ENCODE data around the gene DPP10. TPM values are rescaled to one million over a fixed set of nuclear protein-coding genes. Genes with fewer than 3 reads are reported as not detected.

The DPP10 gene
- total and polyA plus RNA-seq, 4 donors, result 0.04 to 4.1 (median 0.48) TPM

DNA sequence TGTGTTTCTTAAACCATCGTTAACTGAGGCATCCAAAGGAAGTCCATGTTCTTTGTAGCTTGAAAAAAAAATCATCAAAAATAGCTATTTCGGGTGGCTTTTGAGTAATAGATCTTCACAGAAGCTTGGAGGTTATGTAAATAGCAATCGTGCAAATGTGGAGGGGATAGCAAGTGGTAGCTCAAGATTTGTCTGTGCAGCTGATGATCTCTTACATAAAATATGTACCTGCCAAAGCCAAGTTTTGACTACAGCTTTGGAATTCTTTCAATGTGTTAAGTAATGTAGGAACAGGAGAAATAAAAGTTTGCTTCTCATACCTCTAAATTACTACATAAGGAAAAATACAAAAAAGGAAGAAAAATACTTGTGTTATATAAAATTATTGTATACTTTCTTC is 1432.0 kb downstream of the DPP10 start (continued):
- no peak for TF ChIP-seq FOXA2 (IDR thresholded peaks at IDR 0.05)
- no peak for TF ChIP-seq SP1 (IDR thresholded peaks at IDR 0.05)
- no peak for TF ChIP-seq FOXA1 (IDR thresholded peaks at IDR 0.05)
- no peak for TF ChIP-seq JUND (IDR thresholded peaks at IDR 0.05)
- TF ChIP-seq TAF1 (conservative IDR thresholded peaks at IDR 0.05), result no peak
- no peak for TF ChIP-seq NR2F2 (IDR thresholded peaks at IDR 0.05)
- TF ChIP-seq, protein P1, sequence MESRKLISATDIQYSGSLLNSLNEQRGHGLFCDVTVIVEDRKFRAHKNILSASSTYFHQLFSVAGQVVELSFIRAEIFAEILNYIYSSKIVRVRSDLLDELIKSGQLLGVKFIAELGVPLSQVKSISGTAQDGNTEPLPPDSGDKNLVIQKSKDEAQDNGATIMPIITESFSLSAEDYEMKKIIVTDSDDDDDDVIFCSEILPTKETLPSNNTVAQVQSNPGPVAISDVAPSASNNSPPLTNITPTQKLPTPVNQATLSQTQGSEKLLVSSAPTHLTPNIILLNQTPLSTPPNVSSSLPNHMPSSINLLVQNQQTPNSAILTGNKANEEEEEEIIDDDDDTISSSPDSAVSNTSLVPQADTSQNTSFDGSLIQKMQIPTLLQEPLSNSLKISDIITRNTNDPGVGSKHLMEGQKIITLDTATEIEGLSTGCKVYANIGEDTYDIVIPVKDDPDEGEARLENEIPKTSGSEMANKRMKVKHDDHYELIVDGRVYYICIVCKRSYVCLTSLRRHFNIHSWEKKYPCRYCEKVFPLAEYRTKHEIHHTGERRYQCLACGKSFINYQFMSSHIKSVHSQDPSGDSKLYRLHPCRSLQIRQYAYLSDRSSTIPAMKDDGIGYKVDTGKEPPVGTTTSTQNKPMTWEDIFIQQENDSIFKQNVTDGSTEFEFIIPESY (IDR thresholded peaks at IDR 0.05), result no peak

DNA sequence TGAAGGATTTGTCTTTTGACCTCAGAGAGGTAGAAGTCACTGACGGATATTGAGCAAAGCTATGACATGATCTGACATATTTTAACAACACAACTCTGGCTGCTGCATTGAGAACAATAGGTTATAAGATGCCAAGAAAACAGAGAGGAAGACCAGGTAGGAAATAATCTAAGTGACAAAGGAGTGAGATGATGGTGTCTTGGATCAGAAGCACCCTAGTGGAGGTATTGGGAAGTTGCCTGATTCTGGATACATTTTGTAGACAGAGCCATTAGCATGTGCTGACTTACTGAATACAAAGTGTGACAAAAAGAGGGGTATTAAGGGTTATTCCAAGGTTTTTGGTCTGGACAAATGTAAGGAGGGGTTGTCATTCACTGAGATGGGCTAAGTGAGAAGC is 1438.1 kb downstream of the DPP10 start:
- Histone ChIP-seq H3K27ac (ENCODE audit: low read depth in 1 of 2, low read length in 2 of 2) (no peak overlapping the region), H3K9me3 (ENCODE audit: control insufficient read depth in 4 of 4, low read length in 3 of 4) (no peaks in the 10 kb centered on the region), H3K4me1 (ENCODE audit: control insufficient read depth in 4 of 4, insufficient read depth in 4 of 4, low read length in 3 of 4) (no peaks in the 10 kb centered on the region), H3K4me3 (ENCODE audit: low read depth in 1 of 3, low read length in 3 of 3) (no peak overlapping the region), H3K36me3 (ENCODE audit: control insufficient read depth in 4 of 4, insufficient read depth in 3 of 4, low read depth in 1 of 4, low read length in 3 of 4) (no peaks in the 10 kb centered on the region), H3K27me3 (ENCODE audit: control insufficient read depth in 4 of 4, insufficient read depth in 4 of 4, low read length in 3 of 4) (no peaks in the 10 kb centered on the region), H3K9ac (ENCODE audit: low read depth in 1 of 2, low read length in 2 of 2) (no peak overlapping the region)
- TF ChIP-seq RXRA (IDR thresholded peaks at IDR 0.05) (no peak), YY1 (IDR thresholded peaks at IDR 0.05) (no peak), TAF1 (conservative IDR thresholded peaks at IDR 0.05) (no peak), JUND (IDR thresholded peaks at IDR 0.05) (no peak), FOXA1 (IDR thresholded peaks at IDR 0.05) (no peak), SP1 (IDR thresholded peaks at IDR 0.05) (no peak), HNF4G (IDR thresholded peaks at IDR 0.05) (no peak), NR2F2 (IDR thresholded peaks at IDR 0.05) (no peak), EGR1 (IDR thresholded peaks at IDR 0.05; ENCODE audit: low read depth in 2 of 2) (no peak), FOXA2 (IDR thresholded peaks at IDR 0.05) (no peak), HNF4A (conservative IDR thresholded peaks at IDR 0.05) (no peak)
- TF ChIP-seq, protein P1 (IDR thresholded peaks at IDR 0.05), result no peak
- TF ChIP-seq, protein P2, sequence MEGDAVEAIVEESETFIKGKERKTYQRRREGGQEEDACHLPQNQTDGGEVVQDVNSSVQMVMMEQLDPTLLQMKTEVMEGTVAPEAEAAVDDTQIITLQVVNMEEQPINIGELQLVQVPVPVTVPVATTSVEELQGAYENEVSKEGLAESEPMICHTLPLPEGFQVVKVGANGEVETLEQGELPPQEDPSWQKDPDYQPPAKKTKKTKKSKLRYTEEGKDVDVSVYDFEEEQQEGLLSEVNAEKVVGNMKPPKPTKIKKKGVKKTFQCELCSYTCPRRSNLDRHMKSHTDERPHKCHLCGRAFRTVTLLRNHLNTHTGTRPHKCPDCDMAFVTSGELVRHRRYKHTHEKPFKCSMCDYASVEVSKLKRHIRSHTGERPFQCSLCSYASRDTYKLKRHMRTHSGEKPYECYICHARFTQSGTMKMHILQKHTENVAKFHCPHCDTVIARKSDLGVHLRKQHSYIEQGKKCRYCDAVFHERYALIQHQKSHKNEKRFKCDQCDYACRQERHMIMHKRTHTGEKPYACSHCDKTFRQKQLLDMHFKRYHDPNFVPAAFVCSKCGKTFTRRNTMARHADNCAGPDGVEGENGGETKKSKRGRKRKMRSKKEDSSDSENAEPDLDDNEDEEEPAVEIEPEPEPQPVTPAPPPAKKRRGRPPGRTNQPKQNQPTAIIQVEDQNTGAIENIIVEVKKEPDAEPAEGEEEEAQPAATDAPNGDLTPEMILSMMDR (IDR thresholded peaks at IDR 0.05; ENCODE audit: low read depth, low read length, missing input control), result no peak
- TF ChIP-seq, protein P3, sequence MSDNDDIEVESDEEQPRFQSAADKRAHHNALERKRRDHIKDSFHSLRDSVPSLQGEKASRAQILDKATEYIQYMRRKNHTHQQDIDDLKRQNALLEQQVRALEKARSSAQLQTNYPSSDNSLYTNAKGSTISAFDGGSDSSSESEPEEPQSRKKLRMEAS (IDR thresholded peaks at IDR 0.05), result no peak
- TF ChIP-seq, protein P4, sequence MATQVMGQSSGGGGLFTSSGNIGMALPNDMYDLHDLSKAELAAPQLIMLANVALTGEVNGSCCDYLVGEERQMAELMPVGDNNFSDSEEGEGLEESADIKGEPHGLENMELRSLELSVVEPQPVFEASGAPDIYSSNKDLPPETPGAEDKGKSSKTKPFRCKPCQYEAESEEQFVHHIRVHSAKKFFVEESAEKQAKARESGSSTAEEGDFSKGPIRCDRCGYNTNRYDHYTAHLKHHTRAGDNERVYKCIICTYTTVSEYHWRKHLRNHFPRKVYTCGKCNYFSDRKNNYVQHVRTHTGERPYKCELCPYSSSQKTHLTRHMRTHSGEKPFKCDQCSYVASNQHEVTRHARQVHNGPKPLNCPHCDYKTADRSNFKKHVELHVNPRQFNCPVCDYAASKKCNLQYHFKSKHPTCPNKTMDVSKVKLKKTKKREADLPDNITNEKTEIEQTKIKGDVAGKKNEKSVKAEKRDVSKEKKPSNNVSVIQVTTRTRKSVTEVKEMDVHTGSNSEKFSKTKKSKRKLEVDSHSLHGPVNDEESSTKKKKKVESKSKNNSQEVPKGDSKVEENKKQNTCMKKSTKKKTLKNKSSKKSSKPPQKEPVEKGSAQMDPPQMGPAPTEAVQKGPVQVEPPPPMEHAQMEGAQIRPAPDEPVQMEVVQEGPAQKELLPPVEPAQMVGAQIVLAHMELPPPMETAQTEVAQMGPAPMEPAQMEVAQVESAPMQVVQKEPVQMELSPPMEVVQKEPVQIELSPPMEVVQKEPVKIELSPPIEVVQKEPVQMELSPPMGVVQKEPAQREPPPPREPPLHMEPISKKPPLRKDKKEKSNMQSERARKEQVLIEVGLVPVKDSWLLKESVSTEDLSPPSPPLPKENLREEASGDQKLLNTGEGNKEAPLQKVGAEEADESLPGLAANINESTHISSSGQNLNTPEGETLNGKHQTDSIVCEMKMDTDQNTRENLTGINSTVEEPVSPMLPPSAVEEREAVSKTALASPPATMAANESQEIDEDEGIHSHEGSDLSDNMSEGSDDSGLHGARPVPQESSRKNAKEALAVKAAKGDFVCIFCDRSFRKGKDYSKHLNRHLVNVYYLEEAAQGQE (IDR thresholded peaks at IDR 0.05), result no peak
- TF ChIP-seq, protein P5, sequence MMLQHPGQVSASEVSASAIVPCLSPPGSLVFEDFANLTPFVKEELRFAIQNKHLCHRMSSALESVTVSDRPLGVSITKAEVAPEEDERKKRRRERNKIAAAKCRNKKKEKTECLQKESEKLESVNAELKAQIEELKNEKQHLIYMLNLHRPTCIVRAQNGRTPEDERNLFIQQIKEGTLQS (IDR thresholded peaks at IDR 0.05), result no peak
- DNase-seq (ENCODE audit: low spot score), result no peak
- WGBS, result 78% methylated on average over 1 of the region's 1 CpG

All from liver (tissue), 9 donors.